Smooth muscle cell (in vitro differentiated cells): ENCODE results near the gene TMEM254. TPM values are rescaled to one million over a fixed set of nuclear protein-coding genes. Genes with fewer than 3 reads are reported as not detected.

Experiments used
- DNase-seq: peaks from one replicate; lab custom pipeline; 2025; ENCODE audit not compliant: unreplicated experiment; lab: John Stamatoyannopoulos, UW
- H2AFZ ChIP-seq: fragments of 200-600 bp; sonication (generic); 2 replicates; pipeline ENCODE4 v1.6.0; 2016; ENCODE audit warnings: antibody characterized with exemption, low read depth, mild to moderate bottlenecking
- H3F3A ChIP-seq: fragments of 200-600 bp; sonication (generic); 2 replicates; pipeline ENCODE4 v1.6.0; 2017; ENCODE audit warnings: antibody characterized with exemption, low read depth
- H3K27ac ChIP-seq: fragments of 200-600 bp; sonication (generic); 2 replicates; pipeline ENCODE4 v1.5.1; 2016; ENCODE audit warnings: low read depth, mild to moderate bottlenecking
- H3K27me3 ChIP-seq: fragments of 200-600 bp; sonication (generic); 2 replicates; pipeline ENCODE4 v1.6.1; 2016; ENCODE audit warnings: low read depth, mild to moderate bottlenecking
- H3K36me3 ChIP-seq: fragments of 200-600 bp; sonication (generic); 2 replicates; pipeline ENCODE4 v1.5.1; 2016; ENCODE audit warnings: low read depth
- H3K4me1 ChIP-seq: fragments of 200-600 bp; sonication (generic); 2 replicates; pipeline ENCODE4 v1.5.1; 2016; ENCODE audit warnings: low read depth
- H3K4me2 ChIP-seq: fragments of 200-600 bp; sonication (generic); 2 replicates; pipeline ENCODE4 v1.6.0; 2016; ENCODE audit warnings: mild to moderate bottlenecking
- H3K4me3 ChIP-seq: fragments of 200-600 bp; sonication (generic); 2 replicates; pipeline ENCODE4 v1.5.1; 2016; ENCODE audit warnings: mild to moderate bottlenecking
- H3K79me2 ChIP-seq: fragments of 200-600 bp; sonication (generic); 2 replicates; pipeline ENCODE4 v1.6.0; 2016; ENCODE audit warnings: low read depth, mild to moderate bottlenecking
- H3K9ac ChIP-seq: fragments of 200-600 bp; sonication (generic); 2 replicates; pipeline ENCODE4 v1.6.0; 2016; ENCODE audit warnings: low read depth
- H3K9me3 ChIP-seq: fragments of 200-600 bp; sonication (generic); replicated peaks from 2 replicates; pipeline ENCODE4 v1.5.1; 2016; ENCODE audit warnings: low read depth
- H4K20me1 ChIP-seq: fragments of 200-600 bp; sonication (generic); 2 replicates; pipeline ENCODE4 v1.6.0; 2016; ENCODE audit warnings: low read depth
- WGBS: methylation state at CpG from one replicate; pipeline ENCODE4 v1.1.7; 2016; ENCODE audit warnings: low lambda C conversion rate; 5-methylcytosine and 5-hydroxymethylcytosine counted together
- polyA plus RNA-seq: library from polyadenylated mRNA; unstranded; fragments of >200 nt; fragmentation: Nextera tagmentation; extraction: Ambion mirVana; gene quantifications from 2 replicates; pipeline ENCODE4 v1.2.1, GENCODE V29; 2016
- total RNA-seq: library from RNA; depleted of rRNA; stranded (reverse); fragments of >200 nt; gene quantifications from 2 replicates; pipeline ENCODE4 v1.2.3, GENCODE V29; 2014
- TF ChIP-seq, protein P1 (sequence below): fragments of 200-600 bp; sonication (generic); IDR thresholded peaks from 2 replicates; pipeline ENCODE4 v1.5.1; 2017; ENCODE audit warnings: borderline replicate concordance, mild to moderate bottlenecking, antibody characterized with exemption; ENCODE audit not compliant: insufficient read depth, poor library complexity, severe bottlenecking

Gene TMEM254
- total and polyA plus RNA-seq, 2 experiments from 2014 or later: 34.6 to 42.1 TPM

GRCh38 chr10:80072584-80072983 is 5.9 kb upstream of the TMEM254 start:
- 75% methylated on average over 2 of the region's 2 CpGs for WGBS
- TF ChIP-seq, protein P1, sequence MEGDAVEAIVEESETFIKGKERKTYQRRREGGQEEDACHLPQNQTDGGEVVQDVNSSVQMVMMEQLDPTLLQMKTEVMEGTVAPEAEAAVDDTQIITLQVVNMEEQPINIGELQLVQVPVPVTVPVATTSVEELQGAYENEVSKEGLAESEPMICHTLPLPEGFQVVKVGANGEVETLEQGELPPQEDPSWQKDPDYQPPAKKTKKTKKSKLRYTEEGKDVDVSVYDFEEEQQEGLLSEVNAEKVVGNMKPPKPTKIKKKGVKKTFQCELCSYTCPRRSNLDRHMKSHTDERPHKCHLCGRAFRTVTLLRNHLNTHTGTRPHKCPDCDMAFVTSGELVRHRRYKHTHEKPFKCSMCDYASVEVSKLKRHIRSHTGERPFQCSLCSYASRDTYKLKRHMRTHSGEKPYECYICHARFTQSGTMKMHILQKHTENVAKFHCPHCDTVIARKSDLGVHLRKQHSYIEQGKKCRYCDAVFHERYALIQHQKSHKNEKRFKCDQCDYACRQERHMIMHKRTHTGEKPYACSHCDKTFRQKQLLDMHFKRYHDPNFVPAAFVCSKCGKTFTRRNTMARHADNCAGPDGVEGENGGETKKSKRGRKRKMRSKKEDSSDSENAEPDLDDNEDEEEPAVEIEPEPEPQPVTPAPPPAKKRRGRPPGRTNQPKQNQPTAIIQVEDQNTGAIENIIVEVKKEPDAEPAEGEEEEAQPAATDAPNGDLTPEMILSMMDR: no peak
- H3K4me3 ChIP-seq: no peak overlapping the region
- H3K9ac ChIP-seq: no peak overlapping the region
- no peak for DNase-seq
- no peaks in the 10 kb centered on the region for H3K36me3 ChIP-seq
- H4K20me1 ChIP-seq: no peaks in the 10 kb centered on the region
- H3K9me3 ChIP-seq: no peaks in the 10 kb centered on the region
- H3K27ac ChIP-seq: no peak overlapping the region
- H3K27me3 ChIP-seq: no peaks in the 10 kb centered on the region
- peaks cover under 1% of the 10 kb centered on the region for H3F3A ChIP-seq
- H2AFZ ChIP-seq: no peak overlapping the region
- H3K79me2 ChIP-seq: no peaks in the 10 kb centered on the region
- no peaks in the 10 kb centered on the region for H3K4me1 ChIP-seq
- no peak overlapping the region for H3K4me2 ChIP-seq

- Histone ChIP-seq H3F3A (peaks cover 9% of the 10 kb centered on the region), H3K36me3 (no peaks in the 10 kb centered on the region), H3K4me2 (no peak overlapping the region), H4K20me1 (no peaks in the 10 kb centered on the region), H3K79me2 (peaks cover 8% of the 10 kb centered on the region), H3K4me1 (peaks cover 6% of the 10 kb centered on the region), H3K4me3 (no peak overlapping the region), H3K27ac (no peak overlapping the region), H3K9ac (no peak overlapping the region), H2AFZ (no peak overlapping the region), H3K27me3 (no peaks in the 10 kb centered on the region), H3K9me3 (no peaks in the 10 kb centered on the region)
- no peak for DNase-seq
- 96% methylated on average over 1 of the region's 1 CpG for WGBS
- TF ChIP-seq, protein P1: no peak
These were observed 2.7 kb upstream of the TMEM254 start for GRCh38 chr10:80075781-80076180.

DNA sequence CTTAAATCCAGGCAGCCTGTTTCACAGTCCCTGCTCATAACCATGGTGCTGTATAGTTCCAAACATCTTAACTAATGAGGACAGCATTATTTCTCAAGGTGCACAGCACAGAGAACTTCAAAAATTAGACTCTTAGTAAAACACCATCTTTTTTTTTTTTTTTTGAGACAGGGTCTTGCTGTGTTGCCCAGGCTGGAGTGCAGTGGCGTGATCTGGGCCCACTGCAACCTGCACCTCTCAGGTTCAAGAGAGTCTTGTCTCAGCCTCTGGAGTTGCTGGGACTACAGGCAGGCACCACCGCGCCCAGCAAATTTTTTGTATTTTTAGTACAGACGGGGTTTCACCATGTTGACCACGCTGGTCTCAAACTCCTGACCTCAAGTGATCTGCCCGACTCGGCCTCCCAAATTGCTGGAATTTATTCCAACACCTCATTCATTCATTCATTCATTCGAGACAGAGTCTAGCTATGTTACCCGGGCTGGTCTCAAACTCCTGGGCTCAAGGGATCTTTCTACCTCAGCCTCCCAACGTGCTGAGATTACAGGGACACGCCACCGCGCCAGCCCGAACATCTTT is 507 bp upstream of the TMEM254 start:
- peak overlapping the region; percentile 94 for H3K4me2 ChIP-seq
- H4K20me1 ChIP-seq: no peaks in the 10 kb centered on the region
- peaks cover 13% of the 10 kb centered on the region for H3F3A ChIP-seq
- peak overlapping the region; percentile 64 for H3K4me3 ChIP-seq
- H3K9me3 ChIP-seq: no peaks in the 10 kb centered on the region
- peak overlapping the region; percentile 99 for H2AFZ ChIP-seq
- H3K4me1 ChIP-seq: peaks cover 6% of the 10 kb centered on the region
- no peak for DNase-seq
- TF ChIP-seq, protein P1: no peak
- peak overlapping the region; percentile 94 for H3K27ac ChIP-seq
- H3K79me2 ChIP-seq: peaks cover 8% of the 10 kb centered on the region
- WGBS: 46% methylated on average over 14 of the region's 14 CpGs
- no peaks in the 10 kb centered on the region for H3K27me3 ChIP-seq
- H3K9ac ChIP-seq: peak overlapping the region; percentile 94
- H3K36me3 ChIP-seq: no peaks in the 10 kb centered on the region

DNA sequence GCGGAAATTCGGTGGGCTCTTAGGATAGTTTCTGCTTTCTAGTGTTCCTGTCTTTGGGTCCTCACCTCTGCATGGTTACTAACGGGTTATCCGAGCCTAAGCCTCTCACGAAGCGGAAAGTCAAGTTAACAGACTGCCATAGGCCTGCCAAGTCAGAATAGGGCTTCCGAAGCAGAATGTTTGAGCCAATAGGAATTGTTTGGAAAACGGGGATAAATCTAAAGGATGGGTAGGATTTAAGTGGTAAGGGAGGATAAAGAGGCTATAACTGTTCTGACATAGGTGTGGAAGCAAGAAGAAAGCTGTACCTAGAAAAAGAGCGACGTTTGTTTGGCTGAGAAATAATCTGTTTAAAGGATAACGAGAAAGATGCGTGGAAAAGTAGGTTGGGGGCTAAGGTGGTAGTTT is 851 bp downstream of the TMEM254 start:
- WGBS: 13% methylated on average over 12 of the region's 12 CpGs
- TF ChIP-seq, protein P1: no peak

More for the DNA sequence above, 851 bp downstream of the TMEM254 start:
- Histone ChIP-seq H3K27me3 (no peaks in the 10 kb centered on the region), H3K36me3 (no peaks in the 10 kb centered on the region), H3K9ac (peak overlapping the region; percentile 94), H3F3A (peaks cover 13% of the 10 kb centered on the region), H4K20me1 (no peaks in the 10 kb centered on the region), H3K27ac (peak overlapping the region; percentile 94), H3K79me2 (peaks cover 8% of the 10 kb centered on the region), H3K4me1 (peaks cover 6% of the 10 kb centered on the region), H3K4me3 (peak overlapping the region; percentile 64), H3K4me2 (peak overlapping the region; percentile 94), H2AFZ (peak overlapping the region; percentile 99), H3K9me3 (no peaks in the 10 kb centered on the region)
- DNase-seq: no peak
